GM23338 (cell line): ENCODE measurements around the gene ZNF525. TPM values are rescaled to one million over a fixed set of nuclear protein-coding genes. Genes with fewer than 3 reads are reported as not detected.

ENCODE experiments used
- ATAC-seq: fragments of 200-7000 bp; cut with Tn5 transposase; 3 replicates; pipeline ENCODE4 v1.9.1; 2020
- DNase-seq: peaks from one replicate; pipeline ENCODE4 v3.0.0-alpha.2; 2015; ENCODE audit warnings: low spot score
- H2AFZ ChIP-seq: fragments of 200-600 bp; sonication (generic); 2 replicates; pipeline ENCODE4 v1.8.0; 2016; ENCODE audit warnings: antibody characterized with exemption, mild to moderate bottlenecking, moderate library complexity
- H3F3A ChIP-seq: fragments of 200-600 bp; sonication (generic); replicated peaks from 2 replicates; pipeline ENCODE4 v1.8.0; 2017; ENCODE audit warnings: antibody characterized with exemption, mixed run types, low read depth
- H3K27ac ChIP-seq: fragments of 200-600 bp; sonication (generic); 2 replicates; pipeline ENCODE4 v1.6.1; 2016; ENCODE audit warnings: low read depth
- H3K27me3 ChIP-seq: fragments of 200-600 bp; sonication (generic); 2 replicates; pipeline ENCODE4 v1.8.0; 2016; ENCODE audit warnings: mild to moderate bottlenecking, mixed run types, moderate library complexity; ENCODE audit not compliant: insufficient read depth
- H3K36me3 ChIP-seq: fragments of 200-600 bp; sonication (generic); 2 replicates; pipeline ENCODE4 v1.8.0; 2016; ENCODE audit warnings: mild to moderate bottlenecking; ENCODE audit not compliant: insufficient read depth
- H3K4me1 ChIP-seq: fragments of 200-600 bp; sonication (generic); 2 replicates; pipeline ENCODE4 v1.8.0; 2016; ENCODE audit warnings: mild to moderate bottlenecking, moderate library complexity; ENCODE audit not compliant: insufficient read depth
- H3K4me2 ChIP-seq: fragments of 200-600 bp; sonication (generic); 2 replicates; pipeline ENCODE4 v1.7.1; 2017; ENCODE audit warnings: mixed run types
- H3K4me3 ChIP-seq: fragments of 200-600 bp; sonication (generic); 2 replicates; pipeline ENCODE4 v1.6.1; 2016; ENCODE audit warnings: mixed run types
- H3K79me2 ChIP-seq: fragments of 200-600 bp; sonication (generic); replicated peaks from 2 replicates; pipeline ENCODE4 v1.8.0; 2017; ENCODE audit warnings: mild to moderate bottlenecking; ENCODE audit not compliant: insufficient read depth
- H3K9me2 ChIP-seq: fragments of 200-600 bp; sonication (generic); 2 replicates; pipeline ENCODE4 v1.8.0; 2017; ENCODE audit not compliant: insufficient read depth
- H4K20me1 ChIP-seq: fragments of 200-600 bp; sonication (generic); replicated peaks from 2 replicates; pipeline ENCODE4 v1.8.0; 2017; ENCODE audit warnings: mild to moderate bottlenecking; ENCODE audit not compliant: insufficient read depth
- H3K27ac Mint-ChIP-seq: 2 replicates; pipeline ENCODE4 v1.8.0; 2020; ENCODE audit warnings: inconsistent platforms, mild to moderate bottlenecking, moderate library complexity, mixed read lengths
- H3K27me3 Mint-ChIP-seq: 3 replicates; pipeline ENCODE4 v1.8.0; 2022; ENCODE audit warnings: low read depth, mild to moderate bottlenecking, moderate library complexity, mixed read lengths, inconsistent platforms; ENCODE audit not compliant: insufficient read depth, poor library complexity
- H3K36me3 Mint-ChIP-seq: 3 replicates; pipeline ENCODE4 v1.8.0; 2021; ENCODE audit warnings: low read depth, mild to moderate bottlenecking, inconsistent platforms, moderate library complexity, mixed read lengths
- H3K4me1 Mint-ChIP-seq: 3 replicates; pipeline ENCODE4 v1.8.0; 2020; ENCODE audit warnings: mild to moderate bottlenecking, inconsistent platforms, mixed read lengths
- H3K4me3 Mint-ChIP-seq: 3 replicates; pipeline ENCODE4 v1.8.0; 2021; ENCODE audit warnings: moderate library complexity, mild to moderate bottlenecking, inconsistent platforms, mixed read lengths
- H3K9me3 Mint-ChIP-seq: 3 replicates; pipeline ENCODE4 v1.8.0; 2020; ENCODE audit warnings: moderate library complexity, mild to moderate bottlenecking, inconsistent platforms, mixed read lengths
- CREB1 ChIP-seq: fragments of 250-450 bp; sonication (Bioruptor Pico); IDR thresholded peaks from 2 replicates; pipeline ENCODE4 v1.5.0; 2020; ENCODE audit warnings: low read depth, mild to moderate bottlenecking, moderate library complexity
- CTCF ChIP-seq, 2 experiments: fragments of 200-600 bp in 1 of 2; sonication (generic) in 1 of 2; conservative IDR thresholded peaks; 2 replicates each; pipeline versions ENCODE4 v1.5.1 to v1.6.1; 2016 to 2017; ENCODE audit warnings: antibody characterized with exemption in 2 of 2, low read depth in 2 of 2, mild to moderate bottlenecking in 2 of 2, moderate library complexity in 1 of 2
- EZH2 ChIP-seq: fragments of 200-600 bp; sonication (generic); IDR thresholded peaks from one replicate; pipeline ENCODE4 v1.8.0; 2017; ENCODE audit warnings: antibody characterized with exemption, mild to moderate bottlenecking, low read depth; ENCODE audit not compliant: unreplicated experiment
- EZH2phosphoT487 ChIP-seq: fragments of 200-600 bp; sonication (generic); IDR thresholded peaks from one replicate; pipeline ENCODE4 v1.8.1; 2018; ENCODE audit warnings: antibody characterized with exemption; ENCODE audit not compliant: unreplicated experiment
- JUNB ChIP-seq: IDR thresholded peaks from one replicate; pipeline ENCODE4 v1.6.1; 2016; ENCODE audit warnings: antibody characterized with exemption; ENCODE audit not compliant: unreplicated experiment
- NANOG ChIP-seq: IDR thresholded peaks from 2 replicates; pipeline ENCODE4 v1.6.1; 2016; ENCODE audit warnings: antibody characterized with exemption, borderline replicate concordance
- POLR2AphosphoS5 ChIP-seq: IDR thresholded peaks from 2 replicates; pipeline ENCODE4 v1.6.1; 2016; ENCODE audit warnings: antibody characterized with exemption, low read depth
- REST ChIP-seq: IDR thresholded peaks from one replicate; pipeline ENCODE4 v1.6.1; 2018; ENCODE audit warnings: antibody characterized with exemption; ENCODE audit not compliant: unreplicated experiment
- STAT1 ChIP-seq: IDR thresholded peaks from one replicate; pipeline ENCODE4 v1.6.1; 2016; ENCODE audit warnings: antibody characterized with exemption; ENCODE audit not compliant: unreplicated experiment
- ZNF114 ChIP-seq: fragments of 250-450 bp; sonication (Bioruptor Pico); IDR thresholded peaks from 2 replicates; pipeline ENCODE4 v1.5.0; 2020; ENCODE audit warnings: mild to moderate bottlenecking, moderate library complexity
- ZNF331 ChIP-seq: fragments of 250-450 bp; sonication (Bioruptor Pico); IDR thresholded peaks from 2 replicates; pipeline ENCODE4 v1.5.0; 2020; ENCODE audit warnings: low read depth, mild to moderate bottlenecking, moderate library complexity
- polyA plus RNA-seq: library from polyadenylated mRNA; unstranded; fragments of >200 nt; fragmentation: Nextera tagmentation; extraction: Ambion mirVana; gene quantifications from 2 replicates; pipeline ENCODE4 v1.2.1, GENCODE V29; 2016
- total RNA-seq: library from RNA; depleted of rRNA; stranded (reverse); fragments of >200 nt; shearing (Covaris generic); gene quantifications from 2 replicates; pipeline ENCODE4 v1.2.3, GENCODE V29; 2014
- TF ChIP-seq, protein P1 (sequence below): fragments of 250-450 bp; sonication (Bioruptor Pico); IDR thresholded peaks from 2 replicates; pipeline ENCODE4 v1.5.0; 2020; ENCODE audit warnings: mild to moderate bottlenecking, moderate library complexity
- TF ChIP-seq, protein P2 (sequence below): IDR thresholded peaks from 2 replicates; pipeline ENCODE4 v1.6.1; 2016; ENCODE audit warnings: antibody characterized with exemption

ZNF525 gene
- total and polyA plus RNA-seq, 2 experiments from 2014 or later = 39.3 to 99.8 TPM

DNA sequence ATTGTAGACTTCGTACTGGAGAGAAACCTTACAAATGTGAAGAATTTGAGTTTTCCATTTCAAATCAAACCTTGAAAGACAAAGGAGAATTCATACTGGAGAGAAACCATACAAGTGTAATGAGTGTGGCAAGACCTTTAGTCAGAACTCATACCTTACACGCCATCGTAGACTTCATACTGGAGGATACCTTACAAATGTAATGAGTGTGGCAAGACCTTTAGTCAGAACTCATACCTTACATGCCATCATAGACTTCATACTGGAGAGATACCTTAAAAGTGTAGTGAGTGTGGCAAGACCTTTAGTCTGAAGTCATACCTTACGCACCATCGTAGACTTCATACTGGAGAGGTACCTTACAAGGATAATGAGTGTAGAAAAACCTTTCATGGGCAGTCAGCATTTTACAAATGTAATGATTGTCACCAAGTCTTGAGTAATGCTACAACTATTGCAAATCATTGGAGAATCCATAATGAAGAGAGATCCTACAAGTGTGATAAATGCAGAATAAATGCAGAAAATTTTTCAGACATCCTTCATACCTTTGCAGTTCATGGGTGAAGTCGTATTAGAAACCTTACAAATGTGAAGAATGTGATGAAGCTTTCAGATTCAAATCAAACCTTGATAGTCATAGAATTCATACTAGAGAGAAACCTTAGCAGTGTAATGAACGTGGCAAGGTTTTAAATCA is 44.1 kb downstream of the ZNF525 start:
- Histone ChIP-seq H3F3A (no peaks in the 10 kb centered on the region), H3K79me2 (no peaks in the 10 kb centered on the region), H3K9me2 (no peaks in the 10 kb centered on the region), H3K4me1 (no peaks in the 10 kb centered on the region), H3K36me3 (peaks cover 43% of the 10 kb centered on the region), H3K27me3 (no peaks in the 10 kb centered on the region), H4K20me1 (no peaks in the 10 kb centered on the region), H3K4me3 (no peak overlapping the region), H3K4me2 (no peak overlapping the region), H2AFZ (no peak overlapping the region), H3K27ac (no peak overlapping the region)
- H3K27me3 Mint-ChIP-seq = peaks cover 2% of the 10 kb centered on the region
- H3K36me3 Mint-ChIP-seq = peaks cover 84% of the 10 kb centered on the region
- TF ChIP-seq ZNF331 (CRISPR knock-in tag) (no peak), NANOG (no peak), EZH2 (no peak), POLR2AphosphoS5 (no peak), JUNB (no peak), REST (no peak), ZNF114 (CRISPR knock-in tag) (no peak), CREB1 (CRISPR knock-in tag) (no peak), STAT1 (no peak), CTCF (conservative IDR thresholded peaks at IDR 0.05; ENCODE audit: low read depth in 2 of 2) (no peak), EZH2phosphoT487 (no peak)
- TF ChIP-seq, protein P1, sequence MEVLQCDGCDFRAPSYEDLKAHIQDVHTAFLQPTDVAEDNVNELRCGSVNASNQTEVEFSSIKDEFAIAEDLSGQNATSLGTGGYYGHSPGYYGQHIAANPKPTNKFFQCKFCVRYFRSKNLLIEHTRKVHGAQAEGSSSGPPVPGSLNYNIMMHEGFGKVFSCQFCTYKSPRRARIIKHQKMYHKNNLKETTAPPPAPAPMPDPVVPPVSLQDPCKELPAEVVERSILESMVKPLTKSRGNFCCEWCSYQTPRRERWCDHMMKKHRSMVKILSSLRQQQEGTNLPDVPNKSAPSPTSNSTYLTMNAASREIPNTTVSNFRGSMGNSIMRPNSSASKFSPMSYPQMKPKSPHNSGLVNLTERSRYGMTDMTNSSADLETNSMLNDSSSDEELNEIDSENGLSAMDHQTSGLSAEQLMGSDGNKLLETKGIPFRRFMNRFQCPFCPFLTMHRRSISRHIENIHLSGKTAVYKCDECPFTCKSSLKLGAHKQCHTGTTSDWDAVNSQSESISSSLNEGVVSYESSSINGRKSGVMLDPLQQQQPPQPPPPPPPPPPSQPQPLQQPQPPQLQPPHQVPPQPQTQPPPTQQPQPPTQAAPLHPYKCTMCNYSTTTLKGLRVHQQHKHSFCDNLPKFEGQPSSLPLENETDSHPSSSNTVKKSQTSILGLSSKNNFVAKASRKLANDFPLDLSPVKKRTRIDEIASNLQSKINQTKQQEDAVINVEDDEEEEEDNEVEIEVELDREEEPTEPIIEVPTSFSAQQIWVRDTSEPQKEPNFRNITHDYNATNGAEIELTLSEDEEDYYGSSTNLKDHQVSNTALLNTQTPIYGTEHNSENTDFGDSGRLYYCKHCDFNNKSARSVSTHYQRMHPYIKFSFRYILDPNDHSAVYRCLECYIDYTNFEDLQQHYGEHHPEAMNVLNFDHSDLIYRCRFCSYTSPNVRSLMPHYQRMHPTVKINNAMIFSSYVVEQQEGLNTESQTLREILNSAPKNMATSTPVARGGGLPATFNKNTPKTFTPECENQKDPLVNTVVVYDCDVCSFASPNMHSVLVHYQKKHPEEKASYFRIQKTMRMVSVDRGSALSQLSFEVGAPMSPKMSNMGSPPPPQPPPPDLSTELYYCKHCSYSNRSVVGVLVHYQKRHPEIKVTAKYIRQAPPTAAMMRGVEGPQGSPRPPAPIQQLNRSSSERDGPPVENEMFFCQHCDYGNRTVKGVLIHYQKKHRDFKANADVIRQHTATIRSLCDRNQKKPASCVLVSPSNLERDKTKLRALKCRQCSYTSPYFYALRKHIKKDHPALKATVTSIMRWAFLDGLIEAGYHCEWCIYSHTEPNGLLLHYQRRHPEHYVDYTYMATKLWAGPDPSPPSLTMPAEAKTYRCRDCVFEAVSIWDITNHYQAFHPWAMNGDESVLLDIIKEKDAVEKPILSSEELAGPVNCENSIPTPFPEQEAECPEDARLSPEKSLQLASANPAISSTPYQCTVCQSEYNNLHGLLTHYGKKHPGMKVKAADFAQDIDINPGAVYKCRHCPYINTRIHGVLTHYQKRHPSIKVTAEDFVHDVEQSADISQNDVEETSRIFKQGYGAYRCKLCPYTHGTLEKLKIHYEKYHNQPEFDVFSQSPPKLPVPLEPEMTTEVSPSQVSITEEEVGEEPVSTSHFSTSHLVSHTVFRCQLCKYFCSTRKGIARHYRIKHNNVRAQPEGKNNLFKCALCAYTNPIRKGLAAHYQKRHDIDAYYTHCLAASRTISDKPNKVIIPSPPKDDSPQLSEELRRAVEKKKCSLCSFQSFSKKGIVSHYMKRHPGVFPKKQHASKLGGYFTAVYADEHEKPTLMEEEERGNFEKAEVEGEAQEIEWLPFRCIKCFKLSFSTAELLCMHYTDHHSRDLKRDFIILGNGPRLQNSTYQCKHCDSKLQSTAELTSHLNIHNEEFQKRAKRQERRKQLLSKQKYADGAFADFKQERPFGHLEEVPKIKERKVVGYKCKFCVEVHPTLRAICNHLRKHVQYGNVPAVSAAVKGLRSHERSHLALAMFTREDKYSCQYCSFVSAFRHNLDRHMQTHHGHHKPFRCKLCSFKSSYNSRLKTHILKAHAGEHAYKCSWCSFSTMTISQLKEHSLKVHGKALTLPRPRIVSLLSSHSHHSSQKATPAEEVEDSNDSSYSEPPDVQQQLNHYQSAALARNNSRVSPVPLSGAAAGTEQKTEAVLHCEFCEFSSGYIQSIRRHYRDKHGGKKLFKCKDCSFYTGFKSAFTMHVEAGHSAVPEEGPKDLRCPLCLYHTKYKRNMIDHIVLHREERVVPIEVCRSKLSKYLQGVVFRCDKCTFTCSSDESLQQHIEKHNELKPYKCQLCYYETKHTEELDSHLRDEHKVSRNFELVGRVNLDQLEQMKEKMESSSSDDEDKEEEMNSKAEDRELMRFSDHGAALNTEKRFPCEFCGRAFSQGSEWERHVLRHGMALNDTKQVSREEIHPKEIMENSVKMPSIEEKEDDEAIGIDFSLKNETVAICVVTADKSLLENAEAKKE (CRISPR knock-in tag) = no peak
- TF ChIP-seq, protein P2, sequence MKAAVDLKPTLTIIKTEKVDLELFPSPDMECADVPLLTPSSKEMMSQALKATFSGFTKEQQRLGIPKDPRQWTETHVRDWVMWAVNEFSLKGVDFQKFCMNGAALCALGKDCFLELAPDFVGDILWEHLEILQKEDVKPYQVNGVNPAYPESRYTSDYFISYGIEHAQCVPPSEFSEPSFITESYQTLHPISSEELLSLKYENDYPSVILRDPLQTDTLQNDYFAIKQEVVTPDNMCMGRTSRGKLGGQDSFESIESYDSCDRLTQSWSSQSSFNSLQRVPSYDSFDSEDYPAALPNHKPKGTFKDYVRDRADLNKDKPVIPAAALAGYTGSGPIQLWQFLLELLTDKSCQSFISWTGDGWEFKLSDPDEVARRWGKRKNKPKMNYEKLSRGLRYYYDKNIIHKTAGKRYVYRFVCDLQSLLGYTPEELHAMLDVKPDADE = no peak
- no peak overlapping the region for H3K27ac Mint-ChIP-seq
- peaks cover 79% of the 10 kb centered on the region for H3K9me3 Mint-ChIP-seq
- ATAC-seq = no peak
- no peaks in the 10 kb centered on the region for H3K4me1 Mint-ChIP-seq
- DNase-seq = no peak
- H3K4me3 Mint-ChIP-seq = no peak overlapping the region
